GM19035 (cell line): ENCODE results near the gene MSANTD1.

Experiments
- ATAC-seq: cut with Tn5 transposase; IDR thresholded peaks from one replicate; pipeline ENCODE4 v1.9.1; 2021; ENCODE audit not compliant: unreplicated experiment

Gene MSANTD1

GRCh38 chr4:3215733-3216132, 33.2 kb upstream of the MSANTD1 start:
- ATAC-seq: no peak

GRCh38 chr4:3217266-3217665, 31.7 kb upstream of the MSANTD1 start:
- ATAC-seq: no peak

- ATAC-seq: no peak
Measured at GRCh38 chr4:3217771-3218170, 31.2 kb upstream of the MSANTD1 start.

- ATAC-seq: no peak
Measured at GRCh38 chr4:3218824-3219760, 29.9 kb upstream of the MSANTD1 start.

GRCh38 chr4:3219761-3220475, 29.0 kb upstream of the MSANTD1 start:
- no peak for ATAC-seq

- no peak for ATAC-seq
Measured at GRCh38 chr4:3220476-3221183, 28.3 kb upstream of the MSANTD1 start.

- no peak for ATAC-seq
Measured at GRCh38 chr4:3221184-3221494, 27.8 kb upstream of the MSANTD1 start.

- ATAC-seq: no peak
Measured at GRCh38 chr4:3221996-3222395, 27.0 kb upstream of the MSANTD1 start.

GRCh38 chr4:3223346-3223745, 25.6 kb upstream of the MSANTD1 start:
- ATAC-seq: no peak

GRCh38 chr4:3223956-3224748, 24.8 kb upstream of the MSANTD1 start:
- no peak for ATAC-seq

- no peak for ATAC-seq
Measured at GRCh38 chr4:3225071-3225850, 23.7 kb upstream of the MSANTD1 start.

GRCh38 chr4:3225936-3226335, 23.0 kb upstream of the MSANTD1 start:
- ATAC-seq: no peak

- no peak for ATAC-seq
Measured at GRCh38 chr4:3226467-3226866, 22.5 kb upstream of the MSANTD1 start.

- ATAC-seq: no peak
Measured at GRCh38 chr4:3226944-3227343, 22.0 kb upstream of the MSANTD1 start.

- ATAC-seq: no peak
Measured at GRCh38 chr4:3227878-3228675, 20.9 kb upstream of the MSANTD1 start.

- no peak for ATAC-seq
Measured at GRCh38 chr4:3228881-3229280, 20.1 kb upstream of the MSANTD1 start.

- no peak for ATAC-seq
Measured at GRCh38 chr4:3229328-3229727, 19.6 kb upstream of the MSANTD1 start.

GRCh38 chr4:3229964-3230363, 19.0 kb upstream of the MSANTD1 start:
- ATAC-seq: no peak

GRCh38 chr4:3231471-3231870, 17.5 kb upstream of the MSANTD1 start:
- ATAC-seq: no peak
